ENCODE data around the gene MYL11.
A peak's percentile ranks its signal among the peaks of the same experiment; 100 is the strongest.

The MYL11 gene

DNA sequence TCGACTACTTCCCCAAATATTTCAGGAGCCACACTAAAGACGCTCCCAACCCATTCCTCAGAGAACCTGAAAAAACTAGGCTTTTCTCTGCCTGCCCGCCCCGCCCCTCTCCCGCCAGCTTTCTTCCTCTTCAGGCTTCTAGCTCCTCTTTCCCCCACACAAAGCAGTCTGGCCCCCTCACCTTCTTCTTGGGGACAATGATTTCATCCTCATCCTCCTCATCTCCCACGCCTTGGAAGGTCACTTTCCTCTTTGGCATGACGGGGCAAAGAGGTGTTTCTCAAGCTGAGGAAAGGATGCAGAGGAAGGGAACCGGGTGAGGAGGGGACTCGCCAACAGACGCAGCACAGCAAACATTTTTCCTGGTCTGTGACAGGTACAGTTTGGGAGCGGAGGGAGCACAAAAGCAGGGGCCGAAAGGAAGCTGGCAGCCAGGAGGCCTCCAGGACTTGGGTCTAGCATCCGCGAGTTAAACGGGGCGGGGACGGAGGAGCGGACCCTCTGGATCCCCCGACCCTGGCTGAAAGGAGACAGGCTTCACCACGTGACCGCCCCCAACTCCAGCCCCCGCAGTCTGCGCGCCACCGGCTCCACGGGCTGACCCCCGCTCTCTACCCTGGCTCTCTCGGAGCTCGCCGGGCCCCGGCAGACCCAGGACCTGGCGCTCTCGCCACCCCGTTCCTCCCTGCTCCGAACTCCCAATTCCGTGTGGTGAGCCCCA lies 20.0 kb upstream of the MYL11 start:
- DNase-seq, result peak; percentile 35

DNA sequence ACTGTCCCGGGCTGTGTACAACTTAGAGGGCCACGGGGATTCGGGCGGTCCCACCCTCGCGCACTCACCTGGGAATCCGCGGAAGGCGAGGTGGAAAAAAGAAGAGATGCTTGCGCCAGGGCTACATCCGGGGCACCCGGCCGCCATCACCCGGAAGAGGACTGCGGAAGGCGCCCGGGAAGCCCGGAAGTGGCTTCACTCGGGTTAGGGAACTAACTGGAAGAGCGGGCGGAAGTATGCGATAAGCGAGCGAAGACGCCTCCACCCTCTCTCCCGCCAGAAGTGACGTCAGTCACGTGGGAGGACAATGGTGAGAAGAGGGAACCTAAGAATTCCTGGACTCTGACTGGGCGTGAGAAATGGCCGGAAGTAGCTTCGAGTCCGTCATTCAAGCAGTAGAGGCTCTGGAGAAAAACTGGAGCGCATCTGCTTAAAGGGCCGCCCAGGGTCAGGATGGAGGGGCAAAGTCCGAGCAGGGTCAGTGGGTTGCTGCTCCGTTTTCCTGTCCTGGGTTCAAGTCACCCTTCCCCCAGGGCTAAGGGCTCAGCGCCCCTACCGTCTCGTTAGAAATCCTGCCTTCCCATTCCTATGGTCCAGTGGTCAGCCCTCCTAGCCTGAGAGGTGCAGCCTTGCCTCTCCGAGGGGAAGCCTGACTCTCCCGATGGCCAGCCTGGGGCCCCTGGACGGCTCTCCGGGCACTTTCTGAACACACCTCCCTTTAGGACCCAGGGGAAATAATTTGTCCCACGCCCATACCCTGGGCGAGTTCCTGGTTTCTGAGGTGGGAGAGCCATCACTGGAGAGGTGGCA lies 19.3 kb upstream of the MYL11 start, which contains the start of gene CD2BP2:
CD2BP2 (minus strand) TSS at position 165 of the 810 bp plus-strand sequence. CDS start 627 bp downstream, outside the sequence.
- DNase-seq, result peak; percentile 91

DNA sequence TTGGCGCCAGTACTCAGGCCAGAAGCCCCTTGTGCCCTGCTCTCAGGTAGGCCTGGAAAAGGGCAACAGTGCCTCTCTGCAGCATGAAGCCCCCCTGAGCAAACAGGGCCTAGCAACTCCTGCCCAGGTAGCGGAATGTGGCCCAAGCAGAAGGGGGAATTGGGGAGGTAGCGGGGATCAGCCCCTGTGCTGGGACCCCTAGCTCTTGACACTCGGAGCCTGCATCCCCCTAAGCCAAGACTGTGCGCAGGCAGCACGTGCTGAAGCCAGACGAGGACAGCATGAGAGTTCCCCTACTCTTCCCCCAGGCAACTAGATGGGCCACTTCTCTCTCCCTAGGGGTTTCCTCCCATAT lies 18.7 kb upstream of the MYL11 start:
- DNase-seq, result no peak

DNA sequence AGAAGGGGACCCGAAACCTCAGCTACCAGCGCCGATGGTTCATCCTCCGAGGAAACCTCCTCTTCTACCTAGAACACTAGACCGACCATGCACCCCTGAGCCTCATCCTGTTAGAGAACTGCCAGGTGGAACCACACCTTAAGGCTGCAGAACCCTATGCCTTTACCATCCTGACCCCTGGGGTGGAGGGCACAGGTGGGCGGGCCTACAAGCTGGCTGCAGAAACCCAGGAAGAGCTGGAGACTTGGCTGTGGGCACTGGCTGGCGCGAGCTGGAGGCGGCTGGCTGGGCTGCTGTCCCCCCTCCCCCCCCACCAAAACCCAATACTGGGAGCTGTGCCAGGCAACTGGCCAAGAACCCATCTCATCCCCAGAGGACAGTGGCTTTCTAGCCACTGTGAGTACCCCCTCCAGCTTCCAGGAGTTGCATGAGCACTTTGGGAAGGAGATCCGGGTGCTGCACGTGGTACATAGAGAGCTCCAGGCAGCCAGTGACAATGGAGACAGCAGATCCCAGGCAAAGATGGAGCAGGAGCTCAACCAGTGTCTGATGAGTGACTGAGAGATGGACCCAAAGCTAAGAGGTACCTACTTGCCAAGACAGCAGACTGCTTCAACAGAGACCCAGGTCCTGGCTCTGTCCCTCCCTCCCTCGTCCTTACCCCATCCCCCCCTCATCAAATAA lies 18.1 kb upstream of the MYL11 start:
- no peak for DNase-seq

GRCh38 chr16:30357085-30357714 lies 17.4 kb upstream of the MYL11 start:
- no peak for DNase-seq

- DNase-seq, result no peak
These were observed 16.7 kb upstream of the MYL11 start for GRCh38 chr16:30357715-30358576.

DNA sequence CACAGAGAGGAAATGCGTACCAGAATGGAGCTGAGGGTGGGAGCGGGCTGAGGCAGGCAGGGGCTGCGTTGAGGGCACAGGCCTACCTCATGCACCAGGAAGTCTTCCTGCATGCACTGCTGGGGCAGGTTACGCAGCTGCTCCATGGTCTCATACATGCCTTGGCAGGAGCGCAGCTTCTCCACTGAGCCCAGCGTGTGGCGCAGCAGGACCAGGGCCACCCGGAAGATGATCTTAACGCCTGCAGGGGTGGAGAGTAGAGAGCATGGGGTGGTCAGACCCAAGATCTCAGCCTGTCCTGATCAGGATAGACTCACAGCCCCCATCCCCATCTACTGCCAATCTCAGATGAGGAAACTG lies 16.0 kb upstream of the MYL11 start:
- DNase-seq, result no peak

DNA sequence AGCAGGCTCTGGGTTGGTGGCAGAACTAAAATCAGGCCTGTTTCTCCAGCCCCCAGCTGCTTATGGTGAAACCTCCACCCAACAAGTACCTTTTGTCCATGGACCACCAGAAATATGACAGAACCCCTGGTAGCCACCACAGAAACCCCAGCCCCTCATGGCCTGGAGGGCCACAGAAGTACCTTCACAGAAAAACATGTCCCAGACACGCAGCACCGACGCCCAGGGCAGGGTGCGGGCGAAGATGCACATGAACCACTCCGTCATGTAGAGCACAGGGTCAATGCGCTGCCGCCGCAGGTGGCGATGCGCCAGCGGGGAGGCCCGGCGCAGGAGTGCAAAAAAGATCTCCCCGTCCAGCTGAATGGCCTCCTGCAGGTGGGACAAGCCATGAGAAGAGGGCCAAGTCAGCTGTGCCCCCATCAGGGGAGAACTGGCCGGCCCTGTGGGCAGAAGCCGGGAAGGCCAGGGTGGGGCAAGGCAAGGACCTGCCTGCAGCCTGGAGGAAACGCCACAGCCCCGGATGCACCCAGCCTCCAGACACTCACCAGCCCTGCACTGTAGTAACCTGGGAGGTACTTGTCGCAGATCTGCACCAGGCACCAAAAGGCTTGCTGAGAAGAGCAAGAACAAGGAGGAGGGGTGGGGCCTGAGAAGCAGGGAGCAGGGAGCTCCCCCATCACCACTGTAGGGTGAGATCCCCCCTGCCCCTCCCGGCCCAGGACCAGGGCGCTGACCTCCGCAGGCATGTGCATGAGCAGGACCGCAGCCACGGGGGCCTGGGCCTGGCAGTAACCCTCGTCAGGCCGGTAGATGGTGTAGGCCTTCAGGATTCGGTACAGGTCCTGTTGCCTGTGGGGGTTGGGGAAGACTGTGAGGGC lies 15.4 kb upstream of the MYL11 start:
- DNase-seq, result no peak

- DNase-seq, result no peak
These were observed 14.8 kb upstream of the MYL11 start for GRCh38 chr16:30359871-30360170.

- DNase-seq, result no peak
These were observed 13.4 kb upstream of the MYL11 start for GRCh38 chr16:30361180-30361579.

DNA sequence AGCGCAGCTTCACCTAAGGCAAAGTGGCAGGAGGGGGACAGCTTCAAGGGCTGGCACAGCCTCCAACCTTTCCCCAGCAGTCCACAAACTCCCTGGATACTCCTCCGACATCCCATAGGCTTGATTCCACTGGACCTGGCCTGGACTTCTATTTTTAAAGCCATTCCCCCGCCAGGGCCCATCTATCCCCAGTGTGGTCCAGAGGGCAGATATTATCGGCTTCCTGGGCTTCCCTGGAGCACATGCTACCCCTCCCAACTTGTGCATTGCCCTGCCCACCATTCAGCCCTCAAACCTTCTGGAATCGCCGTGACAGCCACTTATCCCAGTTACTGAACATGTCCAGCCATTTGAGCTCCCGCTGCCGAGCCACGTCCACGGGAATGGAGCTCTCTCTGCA lies 9.4 kb upstream of the MYL11 start:
- DNase-seq, result no peak

DNA sequence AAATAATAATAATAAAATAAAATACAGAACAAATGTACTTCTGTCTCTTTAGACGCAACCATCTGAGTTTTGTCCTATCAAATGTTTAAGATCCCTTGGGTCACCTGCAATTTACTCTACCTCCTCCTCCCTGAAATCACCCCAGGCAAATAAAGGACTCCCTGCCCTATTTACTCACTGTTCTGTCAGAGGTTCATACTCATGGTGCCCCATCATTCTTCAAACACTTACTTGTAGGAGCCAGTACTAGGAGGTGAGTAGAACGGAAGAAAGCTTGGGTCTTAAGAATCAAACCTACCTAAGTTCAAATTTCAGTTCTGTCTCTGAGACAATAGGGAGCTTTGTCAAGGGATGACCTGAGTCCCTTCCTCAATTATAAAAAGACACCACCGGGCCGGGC lies 8.1 kb upstream of the MYL11 start:
- no peak for DNase-seq

GRCh38 chr16:30367349-30368009 lies 7.1 kb upstream of the MYL11 start:
- DNase-seq, result no peak

GRCh38 chr16:30368122-30368791 lies 6.3 kb upstream of the MYL11 start:
- DNase-seq, result no peak

DNA sequence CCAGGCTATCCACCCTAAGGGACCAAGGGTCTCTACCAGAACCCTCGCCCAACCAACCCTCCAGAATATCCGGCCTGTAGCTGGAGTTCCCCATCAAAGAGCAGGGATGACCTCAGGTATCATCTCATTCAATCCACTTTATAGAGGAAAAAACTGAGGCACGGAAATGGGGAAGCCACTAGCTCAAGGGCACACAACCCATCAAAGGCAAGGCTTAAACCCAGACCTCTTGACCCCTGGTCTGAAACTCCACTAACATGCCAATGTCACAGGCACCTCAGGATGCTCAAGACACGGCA lies 5.9 kb upstream of the MYL11 start:
- no peak for DNase-seq

DNA sequence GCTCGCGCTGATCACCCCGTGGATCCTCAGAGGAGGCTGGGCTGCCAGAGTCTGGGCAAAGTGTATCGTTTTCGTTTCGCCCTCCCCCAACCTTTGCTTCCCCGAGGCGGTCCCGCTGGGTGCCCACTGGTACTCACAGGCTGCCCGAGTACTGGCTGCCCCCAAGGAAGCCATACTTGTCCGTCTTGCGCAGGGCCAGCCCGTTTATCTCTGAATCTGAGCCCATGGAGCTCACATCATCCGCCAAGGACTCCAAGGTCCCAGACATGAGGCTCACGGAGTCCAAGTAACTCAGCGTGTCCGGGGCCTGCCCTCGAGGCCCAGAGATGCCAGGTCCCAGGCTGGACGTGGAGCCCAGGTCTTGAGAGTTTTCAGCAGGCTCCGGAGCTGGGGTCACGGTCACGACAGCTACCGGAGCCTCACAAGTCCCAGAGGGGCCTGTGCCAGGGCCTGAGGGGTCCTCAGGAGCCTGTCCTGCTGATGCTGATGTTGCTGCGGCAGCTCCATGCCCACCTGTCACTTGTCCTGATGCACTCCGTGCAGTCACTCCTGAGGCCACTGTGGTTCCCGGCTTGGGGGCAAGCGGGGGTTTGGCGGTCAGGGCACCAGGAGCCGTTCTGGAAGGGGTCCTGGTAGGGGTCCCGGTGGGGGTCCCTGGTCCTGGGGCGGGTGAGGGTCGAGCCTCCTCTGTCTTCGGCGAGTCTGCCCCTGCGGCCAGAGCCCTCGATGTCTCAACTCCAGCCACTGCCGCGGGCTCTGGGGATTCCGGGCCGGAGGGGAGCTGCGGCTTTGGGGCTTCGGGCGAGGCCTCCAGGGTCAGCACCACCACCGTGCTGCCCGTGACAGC lies 5.3 kb upstream of the MYL11 start:
- DNase-seq, result no peak

DNA sequence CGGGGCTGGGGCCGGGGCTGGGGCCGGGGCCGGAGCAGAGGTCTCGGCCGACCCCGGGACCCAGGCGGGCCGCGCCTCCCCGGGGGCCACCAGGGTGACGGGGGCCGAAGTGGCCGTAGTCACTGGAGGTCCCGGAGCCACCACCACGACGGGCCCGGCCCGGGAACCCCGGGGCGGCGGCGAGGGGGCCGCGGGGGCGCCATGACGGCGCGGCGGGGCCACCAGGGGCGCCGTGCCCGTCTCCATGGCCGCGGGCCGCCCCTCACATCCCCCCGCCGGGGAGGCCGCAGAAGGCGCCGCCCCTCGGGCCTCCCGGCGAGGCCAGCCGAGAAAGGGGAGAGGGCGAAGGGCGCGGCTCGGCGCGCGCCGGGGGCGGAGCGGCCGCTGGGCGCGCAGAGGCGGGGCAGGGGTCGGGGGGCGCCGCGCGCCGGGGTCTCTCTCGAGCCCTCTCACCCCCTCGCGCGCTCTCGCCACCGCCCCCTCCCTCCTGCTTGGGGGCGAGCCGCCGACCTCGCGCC lies 4.6 kb upstream of the MYL11 start:
- DNase-seq, result no peak

GRCh38 chr16:30370456-30371247 lies 4.0 kb upstream of the MYL11 start, which contains the start of gene TBC1D10B:
Gene TBC1D10B (minus strand): TSS chr16:30370494. CDS start chr16:30370183, 311 bp downstream.
- peak; percentile 99 for DNase-seq

Data from stimulated activated CD4-positive, alpha-beta T cell treated with anti-CD3 and anti-CD28 coated beads, Interleukin-1b, Interleukin-23, amount 100 ng/mL, for 48 hours (primary cell).